Spleen (tissue), 7 donors: ENCODE results near the gene HSD17B1.

ENCODE experiments used
- CTCF ChIP-seq, 11 experiments: fragments of 200-600 bp in 7 of 11; fragments of 450-650 bp in 4 of 11; sonication (generic) in 4 of 11; IDR thresholded peaks in 8 of 11; conservative IDR thresholded peaks in 3 of 11; 1 replicate in 7 of 11; 2 replicates in 4 of 11; pipeline versions ENCODE4 v1.4.0 to v1.8.0; 2016 to 2021; ENCODE audit warnings: antibody characterized with exemption in 11 of 11, inconsistent platforms in 4 of 11, mild to moderate bottlenecking in 1 of 11
- POLR2A ChIP-seq, 3 donors: fragments of 450-650 bp; IDR thresholded peaks; one replicate each; pipeline ENCODE4 v1.5.1; 2017; ENCODE audit warnings: antibody characterized with exemption in 3 of 3, mild to moderate bottlenecking in 1 of 3
- POLR2AphosphoS5 ChIP-seq, 3 donors: sonication (generic); formaldehyde crosslinking; IDR thresholded peaks; one replicate each; pipeline ENCODE4 v1.5.1; 2017; ENCODE audit warnings: antibody characterized with exemption in 3 of 3
- donor health status: DM: no; HTN: no; CAD: no; lungs with moderate emphysema.
- donor health status: DM: no; HTN: no; CAD: no.
- donor health status: DM: no; HTN: no; CAD: no.

- TF ChIP-seq CTCF (IDR thresholded peaks at IDR 0.05 in 8 of 11, conservative IDR thresholded peaks at IDR 0.05 in 3 of 11) (no peak), POLR2A (IDR thresholded peaks at IDR 0.05) (no peak), POLR2AphosphoS5 (IDR thresholded peaks at IDR 0.05) (peak; percentile 36 to 70 (median 65))
Measured at GRCh38 chr17:42519546-42520491, 32.9 kb upstream of the HSD17B1 start.
